Measurements from ENCODE around the gene ZBTB20.

- TF ChIP-seq, protein P1, sequence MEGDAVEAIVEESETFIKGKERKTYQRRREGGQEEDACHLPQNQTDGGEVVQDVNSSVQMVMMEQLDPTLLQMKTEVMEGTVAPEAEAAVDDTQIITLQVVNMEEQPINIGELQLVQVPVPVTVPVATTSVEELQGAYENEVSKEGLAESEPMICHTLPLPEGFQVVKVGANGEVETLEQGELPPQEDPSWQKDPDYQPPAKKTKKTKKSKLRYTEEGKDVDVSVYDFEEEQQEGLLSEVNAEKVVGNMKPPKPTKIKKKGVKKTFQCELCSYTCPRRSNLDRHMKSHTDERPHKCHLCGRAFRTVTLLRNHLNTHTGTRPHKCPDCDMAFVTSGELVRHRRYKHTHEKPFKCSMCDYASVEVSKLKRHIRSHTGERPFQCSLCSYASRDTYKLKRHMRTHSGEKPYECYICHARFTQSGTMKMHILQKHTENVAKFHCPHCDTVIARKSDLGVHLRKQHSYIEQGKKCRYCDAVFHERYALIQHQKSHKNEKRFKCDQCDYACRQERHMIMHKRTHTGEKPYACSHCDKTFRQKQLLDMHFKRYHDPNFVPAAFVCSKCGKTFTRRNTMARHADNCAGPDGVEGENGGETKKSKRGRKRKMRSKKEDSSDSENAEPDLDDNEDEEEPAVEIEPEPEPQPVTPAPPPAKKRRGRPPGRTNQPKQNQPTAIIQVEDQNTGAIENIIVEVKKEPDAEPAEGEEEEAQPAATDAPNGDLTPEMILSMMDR (IDR thresholded peaks at IDR 0.05; ENCODE audit: insufficient read depth, low read depth, low read length), result no peak
- no peak for TF ChIP-seq EZH2 (IDR thresholded peaks at IDR 0.05; ENCODE audit: insufficient read depth, low read length)
Observed at GRCh38 chr3:114863848-114864247, 283.2 kb downstream of the ZBTB20 start.
